NCI-H2196 treated with DMSO at 0.1 percent for 48 hours (cell line): ENCODE data around the gene RPEL1.

Experiments used
- DNase-seq: peaks from one replicate; lab custom pipeline; 2025; ENCODE audit not compliant: unreplicated experiment; lab: John Stamatoyannopoulos, UW

The RPEL1 gene

GRCh38 chr10:103278537-103278823, 32.8 kb downstream of the RPEL1 start:
- no peak for DNase-seq

DNA sequence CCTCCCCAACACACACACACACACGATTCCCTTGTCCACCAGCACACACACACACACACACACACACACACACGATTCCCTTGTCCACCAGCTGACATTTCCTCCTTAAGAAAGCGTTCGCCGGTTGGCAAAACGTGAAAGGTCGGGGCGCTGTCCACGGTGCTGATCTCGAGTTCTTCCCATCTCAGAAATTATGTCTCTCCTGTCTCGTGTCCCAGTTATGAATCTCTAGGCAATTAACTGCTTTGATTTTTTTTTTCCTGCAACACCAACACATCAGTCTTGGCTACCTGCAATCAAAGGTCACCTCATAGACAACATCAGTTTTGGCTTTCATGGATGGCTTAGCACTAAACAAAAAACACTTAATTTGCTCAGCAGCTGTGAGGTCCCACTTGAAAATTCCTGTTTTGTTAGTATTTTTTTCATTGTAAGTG, 33.2 kb downstream of the RPEL1 start:
- DNase-seq = no peak

DNA sequence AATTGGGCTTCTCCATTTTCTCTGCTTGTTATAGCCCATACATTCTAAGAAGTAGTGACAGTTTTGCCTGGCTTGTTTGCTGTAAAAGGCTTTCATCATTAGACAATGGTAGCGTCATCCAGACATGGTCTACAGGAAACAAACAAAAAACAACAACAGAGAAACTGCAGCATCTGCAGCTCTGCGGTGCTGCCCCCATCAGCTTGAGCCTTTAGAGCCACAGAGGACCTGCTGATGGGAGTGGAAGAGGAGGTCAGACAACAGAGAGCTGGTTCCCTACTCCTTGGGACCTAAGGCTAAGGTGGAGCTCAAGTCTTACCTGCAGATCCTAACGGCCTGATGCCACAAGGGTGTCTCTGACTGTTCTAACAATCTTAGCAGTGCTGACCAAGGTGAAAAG, 34.3 kb downstream of the RPEL1 start:
- DNase-seq = no peak

DNA sequence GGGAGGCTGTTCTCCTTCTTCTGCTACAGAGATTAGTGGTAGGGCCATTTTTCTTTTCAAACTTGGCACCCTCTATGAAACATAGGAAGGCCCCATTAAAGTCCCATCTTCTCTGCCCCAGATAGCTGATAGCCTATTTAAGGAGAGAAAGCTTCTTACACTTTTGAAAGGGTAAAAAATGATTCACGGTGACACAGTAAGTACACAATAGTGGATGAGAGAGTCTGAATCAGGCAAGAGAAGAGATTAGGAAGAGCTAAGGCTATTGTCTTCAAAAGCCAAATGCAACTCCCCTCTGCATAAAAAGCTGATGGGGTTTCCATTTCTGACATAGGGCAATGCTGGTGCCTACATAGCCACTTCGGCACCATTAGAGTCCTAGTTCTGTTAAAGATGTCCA, 34.8 kb downstream of the RPEL1 start:
- DNase-seq = no peak

DNA sequence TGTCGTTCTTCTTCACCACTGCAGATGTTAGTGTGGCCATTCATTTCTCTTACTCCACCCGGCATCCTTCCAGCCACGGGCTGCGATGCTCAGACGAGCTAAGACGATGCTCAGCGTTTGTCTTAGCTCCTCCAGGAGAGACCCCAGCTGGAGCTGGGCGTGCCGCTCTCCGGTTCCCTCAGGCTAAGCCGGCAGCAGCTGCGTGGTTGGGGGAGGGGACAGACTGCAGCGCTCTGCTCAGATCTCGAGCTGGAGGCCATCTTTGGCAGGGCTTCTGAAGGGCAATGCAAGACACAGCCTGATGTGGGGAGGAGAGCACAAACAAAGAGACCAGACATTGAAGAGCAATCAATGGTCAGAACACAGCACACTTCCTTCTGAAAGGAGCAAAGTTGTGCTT, 36.1 kb downstream of the RPEL1 start:
- DNase-seq = peak; percentile 41

GRCh38 chr10:103282961-103283360, 37.3 kb downstream of the RPEL1 start:
- DNase-seq = no peak

- DNase-seq = no peak
Observed at GRCh38 chr10:103284170-103284569, 38.5 kb downstream of the RPEL1 start.

GRCh38 chr10:103287992-103288391, 42.3 kb downstream of the RPEL1 start:
- no peak for DNase-seq

GRCh38 chr10:103291588-103291987, 45.9 kb downstream of the RPEL1 start:
- DNase-seq = no peak

DNA sequence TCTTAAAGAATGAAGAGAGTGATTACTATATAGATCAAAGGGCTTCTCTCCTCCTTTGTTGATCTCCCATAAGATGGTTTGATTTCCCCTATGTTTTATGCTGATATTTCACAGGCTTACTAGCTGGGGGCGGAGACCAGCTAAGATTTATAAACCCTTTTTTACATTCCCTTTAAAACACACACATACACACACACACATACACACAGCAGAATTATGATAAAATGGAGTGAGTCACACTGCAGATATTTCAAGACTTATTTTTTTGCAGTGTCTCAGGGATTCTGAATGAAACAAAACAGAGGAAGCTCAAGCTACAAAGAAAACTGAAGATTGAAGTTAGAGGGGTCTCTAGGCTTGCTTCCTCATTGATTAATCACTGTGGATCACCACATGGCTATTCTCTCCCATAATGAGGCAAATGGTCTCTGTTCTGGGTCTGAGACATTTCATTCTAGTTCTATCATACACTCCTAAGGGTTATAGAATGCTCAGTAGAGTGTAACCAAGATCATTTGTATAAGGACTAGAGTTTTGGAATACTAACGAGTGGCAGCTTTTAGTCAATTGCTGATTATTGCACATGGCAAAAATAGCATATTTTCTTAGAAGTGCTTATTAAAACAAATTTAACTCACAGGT, 49.8 kb downstream of the RPEL1 start:
- DNase-seq = no peak
